ENCODE results near the gene JPH2. TPM values are rescaled to one million over a fixed set of nuclear protein-coding genes. Genes with fewer than 3 reads are reported as not detected.
"Not testable (repeated sequence)": the region's sequence is repeated elsewhere in the genome, so short reads cannot be mapped to it uniquely, and the experiment has no call there.

Gene JPH2
- total and polyA plus RNA-seq, 2 of the 4 experiments (the other 2 are of a cell fraction) = 0.44 to 0.54 TPM

DNA sequence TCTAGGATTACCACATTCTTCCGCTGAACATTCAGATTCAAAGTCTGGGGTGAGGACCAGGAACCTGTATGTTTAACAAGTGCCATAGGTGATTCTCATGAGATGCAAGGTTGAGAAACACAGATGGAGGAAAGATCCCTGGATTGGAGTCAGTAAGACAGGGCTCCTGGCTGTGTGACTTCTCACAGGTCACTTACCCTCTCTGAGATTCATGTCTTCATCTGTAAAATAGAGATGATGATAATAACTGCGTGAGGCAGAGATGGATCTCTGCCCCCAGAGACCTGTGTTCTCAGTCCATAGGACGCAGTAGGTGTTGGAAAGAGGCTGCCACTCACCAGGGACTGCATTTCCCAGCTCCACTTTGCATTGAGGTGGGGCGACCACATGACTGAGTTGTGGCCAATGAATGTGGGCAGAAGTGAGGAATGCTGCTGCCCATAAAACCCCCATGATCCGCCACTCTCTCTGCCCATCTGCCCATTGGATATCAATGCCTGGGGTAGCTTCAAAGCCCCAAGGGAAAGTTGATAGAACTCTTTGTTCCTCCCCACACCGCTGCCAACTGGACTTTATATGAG lies 46.5 kb upstream of the JPH2 start:
- Histone ChIP-seq H3K4me3 (ENCODE audit: insufficient read depth, low read depth, low read length) (no peak overlapping the region), H4K91ac (ENCODE audit: insufficient read depth, low read depth, low read length) (no peak overlapping the region), H2AFZ (replicated peaks; ENCODE audit: low read length, poor library complexity) (no peak overlapping the region), H3K18ac (ENCODE audit: low read depth, low read length) (no peak overlapping the region), H3K23ac (ENCODE audit: low read depth, low read length) (no peak overlapping the region), H4K20me1 (ENCODE audit: insufficient read depth, low read length) (no peaks in the 10 kb centered on the region), H3K4ac (ENCODE audit: low read depth, low read length) (no peak overlapping the region), H3K14ac (replicated peaks; ENCODE audit: low read depth, low read length) (no peak overlapping the region), H3K79me1 (ENCODE audit: low read depth in 1 of 2, low read length in 2 of 2) (no peaks in the 10 kb centered on the region), H2BK5ac (ENCODE audit: low read depth, low read length, poor library complexity, severe bottlenecking) (no peak overlapping the region), H3K9me1 (ENCODE audit: insufficient read depth, low read length) (no peaks in the 10 kb centered on the region), H2AK9ac (replicated peaks; ENCODE audit: low read depth, low read length, poor library complexity) (no peak overlapping the region), H3K36me3 (ENCODE audit: control insufficient read depth, insufficient read depth, low read length) (no peaks in the 10 kb centered on the region), H3K27me3 (ENCODE audit: control insufficient read depth, insufficient read depth, low read length) (peaks cover 4% of the 10 kb centered on the region; the same call in 1 of the 2 replicates), H2BK120ac (ENCODE audit: low read depth, low read length) (no peak overlapping the region), H3K4me2 (ENCODE audit: low read depth, low read length) (no peak overlapping the region), H3K27ac (ENCODE audit: insufficient read depth, low read length) (no peak overlapping the region), H3K4me1 (ENCODE audit: control insufficient read depth, insufficient read depth, low read length) (no peaks in the 10 kb centered on the region), H2BK15ac (ENCODE audit: low read depth, low read length) (no peak overlapping the region), H4K5ac (ENCODE audit: low read depth, low read length) (no peak overlapping the region), H4K8ac (ENCODE audit: low read depth in 2 of 2, low read length in 2 of 2) (no peak overlapping the region), H2BK20ac (ENCODE audit: low read depth, low read length) (no peak overlapping the region), H3K9me3 (ENCODE audit: control insufficient read depth, insufficient read depth, low read length) (no peaks in the 10 kb centered on the region), H3K56ac (ENCODE audit: extremely low read depth, insufficient read depth, low read length) (no peak overlapping the region), H3K9ac (ENCODE audit: low read depth, low read length) (no peak overlapping the region), H2AK5ac (ENCODE audit: low read depth, low read length) (no peak overlapping the region)
- BruUV-seq (replicated peaks) = no TSS peak
- DNase-seq (no peak), ATAC-seq (ENCODE audit: low read depth) (no peak)
- intact Hi-C loops (cut with micrococcal nuclease) (no loop called here), dilution Hi-C loops (cut with HindIII; ENCODE audit: low sequenced_read_pairs, unreplicated experiment) (no loop called here), in situ Hi-C loops (cut with MboI; ENCODE audit: low sequenced_read_pairs) (no loop called here)
- ChIA-PET CTCF (interaction anchor here (1.5 kb wide), 1 partner anchor 14 kb away, joined by 4 read pairs; the partner anchor contains the start of gene GDAP1L1), POLR2A (ENCODE audit: unreplicated experiment) (no interaction called here)
- no CpG with 5 or more reads among the region's 6 CpGs for WGBS, 2 experiments (ENCODE audit: extremely low coverage in 2 of 2, insufficient read length in 1 of 2)
- TF ChIP-seq CHD1 (IDR thresholded peaks at IDR 0.05; ENCODE audit: low read depth, low read length) = no peak

DNA sequence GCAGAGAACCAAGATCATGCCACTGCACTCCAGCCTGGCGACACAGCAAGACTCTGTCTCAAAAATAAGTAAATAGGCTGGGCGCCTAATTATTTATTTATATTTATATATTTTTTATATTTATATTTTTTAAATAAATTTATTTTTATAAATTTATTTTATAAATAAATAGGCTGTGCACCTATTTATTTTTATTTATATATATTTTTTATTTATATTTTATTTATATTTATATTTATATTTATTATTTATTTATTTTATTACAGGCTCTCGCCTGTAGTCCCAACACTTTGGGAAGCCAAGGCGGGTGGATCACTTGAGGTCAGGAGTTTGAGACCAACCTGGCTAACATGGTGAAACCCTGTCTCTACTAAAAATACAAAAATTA lies 45.5 kb upstream of the JPH2 start:
- POLR2A ChIA-PET (ENCODE audit: unreplicated experiment); intact Hi-C loops (cut with micrococcal nuclease); ATAC-seq (ENCODE audit: low read depth); H2BK15ac ChIP-seq (ENCODE audit: low read depth, low read length); H2AK5ac ChIP-seq (ENCODE audit: low read depth, low read length); H3K9me1 ChIP-seq (ENCODE audit: insufficient read depth, low read length); H2BK120ac ChIP-seq (ENCODE audit: low read depth, low read length); H3K79me1 ChIP-seq (ENCODE audit: low read depth in 1 of 2, low read length in 2 of 2); H3K27ac ChIP-seq (ENCODE audit: insufficient read depth, low read length); H3K4me2 ChIP-seq (ENCODE audit: low read depth, low read length); H4K5ac ChIP-seq (ENCODE audit: low read depth, low read length); H3K14ac ChIP-seq (replicated peaks; ENCODE audit: low read depth, low read length); CTCF ChIA-PET; H3K4ac ChIP-seq (ENCODE audit: low read depth, low read length); in situ Hi-C loops (cut with MboI; ENCODE audit: low sequenced_read_pairs); H3K23ac ChIP-seq (ENCODE audit: low read depth, low read length); H3K9me3 ChIP-seq (ENCODE audit: control insufficient read depth, insufficient read depth, low read length); H2BK20ac ChIP-seq (ENCODE audit: low read depth, low read length); H4K8ac ChIP-seq (ENCODE audit: low read depth in 2 of 2, low read length in 2 of 2); H3K4me1 ChIP-seq (ENCODE audit: control insufficient read depth, insufficient read depth, low read length); BruUV-seq (replicated peaks); DNase-seq; H3K4me3 ChIP-seq (ENCODE audit: insufficient read depth, low read depth, low read length); H2AK9ac ChIP-seq (replicated peaks; ENCODE audit: low read depth, low read length, poor library complexity); dilution Hi-C loops (cut with HindIII; ENCODE audit: low sequenced_read_pairs, unreplicated experiment); H3K56ac ChIP-seq (ENCODE audit: extremely low read depth, insufficient read depth, low read length); H4K91ac ChIP-seq (ENCODE audit: insufficient read depth, low read depth, low read length); H2AFZ ChIP-seq (replicated peaks; ENCODE audit: low read length, poor library complexity); H4K20me1 ChIP-seq (ENCODE audit: insufficient read depth, low read length); H3K9ac ChIP-seq (ENCODE audit: low read depth, low read length); H2BK5ac ChIP-seq (ENCODE audit: low read depth, low read length, poor library complexity, severe bottlenecking); H3K18ac ChIP-seq (ENCODE audit: low read depth, low read length); H3K27me3 ChIP-seq (ENCODE audit: control insufficient read depth, insufficient read depth, low read length); H3K36me3 ChIP-seq (ENCODE audit: control insufficient read depth, insufficient read depth, low read length): not testable (repeated sequence)
- WGBS, 2 experiments (ENCODE audit: extremely low coverage in 2 of 2, insufficient read length in 1 of 2) = no CpG with 5 or more reads among the region's 4 CpGs
